ENCODE data around the gene MEPCE.
A peak's percentile ranks its signal among the peaks of the same experiment; 100 is the strongest.

GRCh38 chr7:100483090-100483721, 53.6 kb downstream of the MEPCE start:
- TF ChIP-seq CTCF (IDR thresholded peaks at IDR 0.05) = peak; percentile 54 to 98 (median 86)
- no peak for TF ChIP-seq POLR2A (IDR thresholded peaks at IDR 0.05)
- TF ChIP-seq POLR2AphosphoS5 (IDR thresholded peaks at IDR 0.05; ENCODE audit: insufficient read depth in 1 of 2, low read depth in 1 of 2) = no peak
